K562 (cell line): Measurements from ENCODE around the gene PDLIM4. TPM values are rescaled to one million over a fixed set of nuclear protein-coding genes. Genes with fewer than 3 reads are reported as not detected.

Experiments used
- BRD9 ChIP-seq: fragments of 450-650 bp; IDR thresholded peaks from 2 replicates; pipeline ENCODE4 v1.6.1; 2018; ENCODE audit warnings: low read depth; ENCODE audit not compliant: partially characterized antibody
- CREM ChIP-seq: IDR thresholded peaks from 2 replicates; pipeline ENCODE4 v1.6.1; 2014; ENCODE audit warnings: antibody characterized with exemption, low read depth
- DLX4 ChIP-seq: fragments of 250-450 bp; sonication (Bioruptor Pico); IDR thresholded peaks from 2 replicates; pipeline ENCODE4 v1.6.1; 2021; ENCODE audit warnings: mild to moderate bottlenecking
- ETV1 ChIP-seq: fragments of 450-650 bp; conservative IDR thresholded peaks from 2 replicates; pipeline ENCODE4 v1.6.1; 2016; ENCODE audit warnings: missing genetic modification characterization, control low read depth, low read depth, missing compliant biosample characterization
- GATAD2B ChIP-seq: fragments of 450-650 bp; IDR thresholded peaks from 2 replicates; pipeline ENCODE4 v1.6.1; 2017; ENCODE audit warnings: mild to moderate bottlenecking, borderline replicate concordance
- IRF1 ChIP-seq: sonication (generic); formaldehyde crosslinking; IDR thresholded peaks from 2 replicates; pipeline ENCODE4 v1.8.0; 2022; ENCODE audit warnings: missing genetic modification reagents, mild to moderate bottlenecking, borderline replicate concordance
- KAT2B ChIP-seq: IDR thresholded peaks from one replicate; pipeline ENCODE4 v1.6.1; 2012; ENCODE audit warnings: low read depth, mild to moderate bottlenecking, control low read depth, inconsistent platforms, low read length, moderate library complexity
- KDM2B ChIP-seq: fragments of 250-450 bp; sonication (Bioruptor Pico); IDR thresholded peaks from 2 replicates; pipeline ENCODE4 v1.8.0; 2021; ENCODE audit warnings: mild to moderate bottlenecking, moderate library complexity
- LARP7 ChIP-seq: fragments of 450-650 bp; IDR thresholded peaks from 2 replicates; pipeline ENCODE4 v1.6.1; 2016
- MCM5 ChIP-seq: fragments of 450-650 bp; IDR thresholded peaks from 2 replicates; pipeline ENCODE4 v1.6.1; 2016; ENCODE audit warnings: low read depth
- NELFE ChIP-seq: IDR thresholded peaks from 2 replicates; pipeline ENCODE4 v1.6.1; 2011; ENCODE audit warnings: mild to moderate bottlenecking; ENCODE audit not compliant: insufficient read depth, insufficient read length
- PHF8 ChIP-seq: fragments of 200-600 bp; sonication (generic); IDR thresholded peaks from 2 replicates; pipeline ENCODE4 v1.6.1; 2012; ENCODE audit warnings: mixed run types, mild to moderate bottlenecking, inconsistent platforms, low read length, moderate library complexity, borderline replicate concordance
- SMC3 ChIP-seq: conservative IDR thresholded peaks from 2 replicates; pipeline ENCODE4 v1.6.1; 2011; ENCODE audit warnings: low read depth, low read length, improper control_type of control experiment; ENCODE audit not compliant: insufficient read depth
- STAT5B ChIP-seq: fragments of 250-450 bp; sonication (Bioruptor Pico); IDR thresholded peaks from 2 replicates; pipeline ENCODE4 v1.8.0; 2021; ENCODE audit warnings: mild to moderate bottlenecking, inconsistent platforms
- ZBTB8A ChIP-seq: fragments of 450-650 bp; IDR thresholded peaks from 2 replicates; pipeline ENCODE4 v1.6.1; 2018; ENCODE audit warnings: mild to moderate bottlenecking, moderate library complexity; ENCODE audit not compliant: partially characterized antibody
- ZFP1 ChIP-seq: fragments of 450-650 bp; formaldehyde crosslinking; IDR thresholded peaks from 2 replicates; pipeline ENCODE4 v1.4.0; 2020; ENCODE audit warnings: mild to moderate bottlenecking, mixed read lengths
- polyA plus RNA-seq, 8 experiments: library from polyadenylated mRNA; depleted of rRNA in 4 of 8; stranded (reverse) in 5 of 8; unstranded in 3 of 8; fragments of >200 nt; fragmentation: Nextera tagmentation in 2 of 8; fragmentation: Illumina TruSeq in 1 of 8; extraction: Ambion mirVana in 2 of 8; extraction: Trizol in 1 of 8; gene quantifications; 2 replicates each; pipeline versions ENCODE4 v1.2.1 to v1.2.3, GENCODE V29; 2011 to 2014; ENCODE audit warnings: inconsistent platforms in 1 of 8, missing spikeins in 1 of 8
- total RNA-seq, 7 experiments: library from RNA; depleted of rRNA in 6 of 7; stranded (reverse); fragments of >200 nt in 6 of 7; fragmentation: Illumina TruSeq in 2 of 7; extraction: Trizol in 2 of 7; gene quantifications; 2 replicates each; pipeline versions ENCODE4 v1.2.1 to v1.2.3, GENCODE V29; 2011 to 2021; ENCODE audit warnings: low replicate concordance in 1 of 7
- TF ChIP-seq, protein P1 (sequence below): fragments of 200-400 bp; formaldehyde crosslinking; IDR thresholded peaks from 2 replicates; pipeline ENCODE4 v1.6.1; 2017; ENCODE audit warnings: mild to moderate bottlenecking, low read depth, low read length, moderate library complexity
- TF ChIP-seq, protein P2 (sequence below), 3 experiments: fragments of 200-800 bp in 1 of 3; sonication (Bioruptor generic) in 1 of 3; sonication (generic) in 1 of 3; formaldehyde crosslinking in 1 of 3; IDR thresholded peaks; 2 replicates each; pipeline versions ENCODE4 v1.6.1 to v1.8.0; 2016 to 2022; ENCODE audit warnings: mild to moderate bottlenecking in 2 of 3, missing compliant biosample characterization in 2 of 3, missing genetic modification characterization in 2 of 3, missing genetic modification reagents in 1 of 3
- TF ChIP-seq, protein P3 (sequence below): fragments of 200-800 bp; sonication (Bioruptor generic); IDR thresholded peaks from 2 replicates; pipeline ENCODE4 v1.6.1; 2017; ENCODE audit warnings: missing genetic modification characterization, missing compliant biosample characterization

The PDLIM4 gene
- total and polyA plus RNA-seq, 9 of the 15 experiments (the other 6 are each of a cell fraction or from before 2014, with no cell fraction given): 0.28 to 32.8 (median 13.1) TPM

DNA sequence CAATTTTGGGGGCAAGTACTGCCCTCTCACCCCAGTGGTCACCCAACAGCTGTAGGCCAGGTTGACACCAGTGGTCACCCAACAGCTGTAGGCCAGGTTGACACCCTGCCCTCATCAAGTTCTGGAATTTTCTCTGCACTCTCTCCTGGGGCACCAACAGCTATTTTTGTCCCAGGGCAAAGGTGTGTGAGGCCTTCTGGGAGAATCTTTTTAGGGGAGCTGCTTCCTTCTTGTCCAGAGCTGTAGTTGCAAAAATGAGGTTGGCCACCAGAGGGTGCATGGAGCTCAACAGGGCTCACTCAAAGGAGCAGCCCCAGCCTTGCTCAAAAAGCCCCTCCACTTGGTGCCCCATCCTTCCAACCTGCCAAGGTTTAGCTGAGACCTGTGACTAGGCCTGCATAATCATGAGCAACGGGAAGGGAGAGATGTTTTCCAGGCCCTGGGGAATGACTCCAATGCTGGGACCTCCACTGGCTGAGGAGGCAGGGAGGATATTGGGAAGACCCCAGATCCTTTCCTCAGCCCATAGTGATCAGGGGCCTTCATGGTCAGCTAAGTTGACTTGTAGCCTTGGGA, 19.2 kb upstream of the PDLIM4 start (continued):
- TF ChIP-seq, protein P1, sequence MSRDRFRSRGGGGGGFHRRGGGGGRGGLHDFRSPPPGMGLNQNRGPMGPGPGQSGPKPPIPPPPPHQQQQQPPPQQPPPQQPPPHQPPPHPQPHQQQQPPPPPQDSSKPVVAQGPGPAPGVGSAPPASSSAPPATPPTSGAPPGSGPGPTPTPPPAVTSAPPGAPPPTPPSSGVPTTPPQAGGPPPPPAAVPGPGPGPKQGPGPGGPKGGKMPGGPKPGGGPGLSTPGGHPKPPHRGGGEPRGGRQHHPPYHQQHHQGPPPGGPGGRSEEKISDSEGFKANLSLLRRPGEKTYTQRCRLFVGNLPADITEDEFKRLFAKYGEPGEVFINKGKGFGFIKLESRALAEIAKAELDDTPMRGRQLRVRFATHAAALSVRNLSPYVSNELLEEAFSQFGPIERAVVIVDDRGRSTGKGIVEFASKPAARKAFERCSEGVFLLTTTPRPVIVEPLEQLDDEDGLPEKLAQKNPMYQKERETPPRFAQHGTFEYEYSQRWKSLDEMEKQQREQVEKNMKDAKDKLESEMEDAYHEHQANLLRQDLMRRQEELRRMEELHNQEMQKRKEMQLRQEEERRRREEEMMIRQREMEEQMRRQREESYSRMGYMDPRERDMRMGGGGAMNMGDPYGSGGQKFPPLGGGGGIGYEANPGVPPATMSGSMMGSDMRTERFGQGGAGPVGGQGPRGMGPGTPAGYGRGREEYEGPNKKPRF: no peak
- TF ChIP-seq NELFE: no peak
- TF ChIP-seq MCM5: no peak
- no peak for TF ChIP-seq KDM2B
- TF ChIP-seq CREM: no peak
- TF ChIP-seq STAT5B (CRISPR knock-in tag): no peak
- TF ChIP-seq GATAD2B: no peak
- no peak for TF ChIP-seq ETV1 (tag)
- no peak for TF ChIP-seq ZBTB8A
- no peak for TF ChIP-seq ZFP1 (CRISPR knock-in tag)
- TF ChIP-seq PHF8: no peak
- TF ChIP-seq SMC3: peak; percentile 85
- no peak for TF ChIP-seq DLX4 (CRISPR knock-in tag)
- no peak for TF ChIP-seq KAT2B
- TF ChIP-seq IRF1 (CRISPR knock-in tag): no peak
- no peak for TF ChIP-seq LARP7
- TF ChIP-seq, protein P2, sequence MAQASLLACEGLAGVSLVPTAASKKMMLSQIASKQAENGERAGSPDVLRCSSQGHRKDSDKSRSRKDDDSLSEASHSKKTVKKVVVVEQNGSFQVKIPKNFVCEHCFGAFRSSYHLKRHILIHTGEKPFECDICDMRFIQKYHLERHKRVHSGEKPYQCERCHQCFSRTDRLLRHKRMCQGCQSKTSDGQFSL (CRISPR knock-in tag; IDR thresholded peaks at IDR 0.05): no peak
- TF ChIP-seq, protein P2 (tag; IDR thresholded peaks at IDR 0.05): no peak
- TF ChIP-seq, protein P3, sequence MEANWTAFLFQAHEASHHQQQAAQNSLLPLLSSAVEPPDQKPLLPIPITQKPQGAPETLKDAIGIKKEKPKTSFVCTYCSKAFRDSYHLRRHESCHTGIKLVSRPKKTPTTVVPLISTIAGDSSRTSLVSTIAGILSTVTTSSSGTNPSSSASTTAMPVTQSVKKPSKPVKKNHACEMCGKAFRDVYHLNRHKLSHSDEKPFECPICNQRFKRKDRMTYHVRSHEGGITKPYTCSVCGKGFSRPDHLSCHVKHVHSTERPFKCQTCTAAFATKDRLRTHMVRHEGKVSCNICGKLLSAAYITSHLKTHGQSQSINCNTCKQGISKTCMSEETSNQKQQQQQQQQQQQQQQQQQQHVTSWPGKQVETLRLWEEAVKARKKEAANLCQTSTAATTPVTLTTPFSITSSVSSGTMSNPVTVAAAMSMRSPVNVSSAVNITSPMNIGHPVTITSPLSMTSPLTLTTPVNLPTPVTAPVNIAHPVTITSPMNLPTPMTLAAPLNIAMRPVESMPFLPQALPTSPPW (CRISPR knock-in tag): no peak
- TF ChIP-seq BRD9: no peak
